ENCODE results near the gene ZNF311. TPM values are rescaled to one million over a fixed set of nuclear protein-coding genes. Genes with fewer than 3 reads are reported as not detected.
A peak's percentile ranks its signal among the peaks of the same experiment; 100 is the strongest.
"Not testable (repeated sequence)": the region's sequence is repeated elsewhere in the genome, so short reads cannot be mapped to it uniquely, and the experiment has no call there.

Gene ZNF311
- total and polyA plus RNA-seq, 8 donors = 0.19 to 1.2 (median 0.47) TPM

DNA sequence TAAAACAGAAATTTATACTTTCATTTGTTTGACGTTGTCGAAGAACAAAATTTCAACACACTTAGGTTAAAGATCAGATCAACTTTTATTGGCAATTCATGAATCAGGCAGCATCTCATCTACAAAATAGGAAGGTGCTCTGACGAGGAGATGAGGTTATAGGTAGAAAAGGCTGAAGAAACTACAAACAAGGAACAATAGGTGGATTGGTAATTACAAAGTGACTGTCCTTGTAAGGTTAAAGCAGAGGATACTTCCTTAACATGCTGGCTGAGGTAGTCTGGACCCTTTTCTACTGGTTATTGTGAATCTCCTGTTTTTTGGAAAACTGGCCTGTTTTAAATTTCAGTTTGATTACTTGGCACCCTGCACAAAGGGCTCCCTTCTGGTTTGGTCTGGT is 48.8 kb downstream of the ZNF311 start:
- ATAC-seq = no peak
- FAIRE-seq = no peak

DNA sequence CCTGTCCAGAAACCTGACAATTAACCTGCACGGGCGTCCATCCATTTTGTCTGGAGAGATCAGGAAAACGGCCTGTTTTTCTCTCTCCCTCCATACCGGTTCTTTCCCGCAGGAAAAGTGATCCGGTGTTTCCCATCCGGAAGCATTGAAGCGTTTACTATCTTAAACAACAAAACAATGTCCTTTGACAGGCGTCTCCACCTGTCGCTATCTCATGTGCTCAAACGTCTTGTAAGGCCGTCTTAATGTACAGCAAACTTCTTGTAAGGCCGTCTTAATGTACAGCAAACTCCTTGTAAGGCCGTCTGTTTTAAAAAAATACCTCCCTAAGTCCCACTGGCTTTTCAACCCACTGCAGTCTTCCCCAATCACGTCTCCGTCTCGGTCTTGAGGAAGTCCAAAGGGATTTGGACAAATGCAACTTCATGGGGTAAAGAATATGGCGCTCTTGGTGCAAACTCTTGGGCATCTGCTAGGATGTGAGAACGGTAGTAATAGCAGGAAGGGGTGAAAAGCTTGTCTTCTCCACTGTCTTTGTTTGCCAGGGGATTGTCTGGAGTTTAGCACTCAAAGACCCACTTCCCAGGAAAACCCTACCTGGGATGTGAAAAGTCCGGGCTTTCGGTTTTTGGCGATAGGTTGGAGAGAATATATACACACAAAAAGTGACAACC is 51.4 kb downstream of the ZNF311 start:
- Histone ChIP-seq H3K36me3 (no peaks in the 10 kb centered on the region), H3K9me3 (no peaks in the 10 kb centered on the region), H3K27me3 (no peaks in the 10 kb centered on the region), H3K4me1 (peaks cover 0 to 4% (median 0%) of the 10 kb centered on the region in 3 donors), H3K27ac (no peak overlapping the region), H3K4me3 (peak overlapping the region in 2 of 4 donors; percentile 31 to 38)
- TF ChIP-seq, protein P1, sequence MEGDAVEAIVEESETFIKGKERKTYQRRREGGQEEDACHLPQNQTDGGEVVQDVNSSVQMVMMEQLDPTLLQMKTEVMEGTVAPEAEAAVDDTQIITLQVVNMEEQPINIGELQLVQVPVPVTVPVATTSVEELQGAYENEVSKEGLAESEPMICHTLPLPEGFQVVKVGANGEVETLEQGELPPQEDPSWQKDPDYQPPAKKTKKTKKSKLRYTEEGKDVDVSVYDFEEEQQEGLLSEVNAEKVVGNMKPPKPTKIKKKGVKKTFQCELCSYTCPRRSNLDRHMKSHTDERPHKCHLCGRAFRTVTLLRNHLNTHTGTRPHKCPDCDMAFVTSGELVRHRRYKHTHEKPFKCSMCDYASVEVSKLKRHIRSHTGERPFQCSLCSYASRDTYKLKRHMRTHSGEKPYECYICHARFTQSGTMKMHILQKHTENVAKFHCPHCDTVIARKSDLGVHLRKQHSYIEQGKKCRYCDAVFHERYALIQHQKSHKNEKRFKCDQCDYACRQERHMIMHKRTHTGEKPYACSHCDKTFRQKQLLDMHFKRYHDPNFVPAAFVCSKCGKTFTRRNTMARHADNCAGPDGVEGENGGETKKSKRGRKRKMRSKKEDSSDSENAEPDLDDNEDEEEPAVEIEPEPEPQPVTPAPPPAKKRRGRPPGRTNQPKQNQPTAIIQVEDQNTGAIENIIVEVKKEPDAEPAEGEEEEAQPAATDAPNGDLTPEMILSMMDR (IDR thresholded peaks at IDR 0.05) = no peak
- intact Hi-C loops (cut with DNase I) = no loop called here
- WGBS, 2 donors = 2 to 3% methylated on average over 22 of the region's 22 CpGs
- ATAC-seq = peak; percentile 34 to 61 (median 51)
- FAIRE-seq = no peak
- no peak for DNase-seq

More for the DNA sequence above, 48.8 kb downstream of the ZNF311 start:
- intact Hi-C loops (cut with DNase I) = no loop called here
- no peak overlapping the region for H3K4me3 ChIP-seq
- H3K27ac ChIP-seq = no peak overlapping the region
- WGBS, 2 donors = 77 to 81% methylated on average over 3 of the region's 3 CpGs
- no peaks in the 10 kb centered on the region for H3K27me3 ChIP-seq
- no peaks in the 10 kb centered on the region for H3K36me3 ChIP-seq
- DNase-seq = no peak
- no peaks in the 10 kb centered on the region for H3K9me3 ChIP-seq
- TF ChIP-seq, protein P1 (IDR thresholded peaks at IDR 0.05) = no peak
- H3K4me1 ChIP-seq = peaks cover 0 to 4% (median 0%) of the 10 kb centered on the region in 3 donors

DNA sequence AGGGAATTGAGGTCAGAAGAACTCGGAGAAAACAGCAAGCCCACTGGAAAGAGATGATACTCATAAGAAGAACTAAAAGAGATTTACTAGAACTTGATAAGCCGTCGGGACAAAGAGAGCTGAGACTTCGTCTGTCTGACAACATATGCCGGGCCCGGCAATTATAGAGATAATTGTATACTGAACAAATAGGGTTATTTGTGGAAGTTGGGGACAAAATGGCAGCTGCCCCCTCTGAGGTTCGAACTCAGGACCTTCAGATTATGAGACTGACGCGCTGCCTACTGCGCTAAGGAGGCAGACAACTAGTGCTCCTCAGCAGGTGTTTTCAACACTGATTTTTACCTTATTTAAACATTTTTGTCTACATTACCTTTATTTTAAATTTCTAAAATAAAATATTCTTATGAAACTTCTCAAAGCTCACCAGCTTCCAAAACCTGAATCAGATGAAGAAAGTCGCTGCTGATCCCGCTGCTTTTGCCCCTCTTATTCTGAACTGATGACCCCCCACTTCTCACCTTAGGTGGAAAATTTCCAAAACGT is 52.0 kb downstream of the ZNF311 start:
- WGBS, 2 donors = 10 to 12% methylated on average over 13 of the region's 13 CpGs
- DNase-seq = peak in 3 of 6 donors; percentile 13 to 69 (median 59)
- H3K4me1 ChIP-seq = peaks cover 0 to 4% (median 0%) of the 10 kb centered on the region in 3 donors
- TF ChIP-seq, protein P1 (IDR thresholded peaks at IDR 0.05) = no peak
- no peak for FAIRE-seq
- no peaks in the 10 kb centered on the region for H3K27me3 ChIP-seq
- no peaks in the 10 kb centered on the region for H3K9me3 ChIP-seq
- no peak overlapping the region for H3K27ac ChIP-seq
- no peaks in the 10 kb centered on the region for H3K36me3 ChIP-seq
- H3K4me3 ChIP-seq = peak overlapping the region in 2 of 4 donors; percentile 31 to 38
- intact Hi-C loops (cut with DNase I) = no loop called here
- peak; percentile 83 to 90 (median 88) for ATAC-seq

DNA sequence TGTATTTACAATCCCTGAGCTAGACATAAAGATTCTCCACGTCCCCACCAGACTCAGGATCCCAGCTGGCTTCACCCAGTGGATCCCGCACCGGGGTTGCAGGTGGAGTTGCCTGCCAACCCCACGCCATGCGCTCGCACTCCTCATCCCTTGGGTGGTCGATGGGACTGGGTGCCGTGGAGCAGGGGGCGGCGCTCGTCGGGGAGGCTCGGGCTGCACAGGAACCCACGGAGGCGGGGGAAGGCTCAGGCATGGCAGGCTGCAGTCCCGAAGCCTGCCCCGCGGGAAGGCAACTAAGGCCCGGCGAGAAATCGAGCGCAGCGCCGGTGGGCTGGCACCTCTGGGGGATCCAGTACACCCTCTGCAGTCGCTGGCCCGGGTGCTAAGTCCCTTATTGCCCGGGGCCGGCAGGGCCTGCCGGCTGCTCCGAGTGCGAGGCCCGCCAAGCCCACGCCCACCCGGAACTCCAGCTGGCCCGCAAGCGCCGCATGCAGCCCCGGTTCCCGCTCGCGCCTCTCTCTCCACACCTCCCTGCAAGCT is 55.4 kb downstream of the ZNF311 start:
- H3K36me3 ChIP-seq; H3K4me3 ChIP-seq; H3K4me1 ChIP-seq; intact Hi-C loops (cut with DNase I); H3K9me3 ChIP-seq; ATAC-seq; H3K27ac ChIP-seq; H3K27me3 ChIP-seq; FAIRE-seq: not testable (repeated sequence)
- DNase-seq = peak in 1 of 6 donors; percentile 70
- 87 to 92% methylated on average over 24 to 41 of the region's 41 CpGs for WGBS, 2 donors

DNA sequence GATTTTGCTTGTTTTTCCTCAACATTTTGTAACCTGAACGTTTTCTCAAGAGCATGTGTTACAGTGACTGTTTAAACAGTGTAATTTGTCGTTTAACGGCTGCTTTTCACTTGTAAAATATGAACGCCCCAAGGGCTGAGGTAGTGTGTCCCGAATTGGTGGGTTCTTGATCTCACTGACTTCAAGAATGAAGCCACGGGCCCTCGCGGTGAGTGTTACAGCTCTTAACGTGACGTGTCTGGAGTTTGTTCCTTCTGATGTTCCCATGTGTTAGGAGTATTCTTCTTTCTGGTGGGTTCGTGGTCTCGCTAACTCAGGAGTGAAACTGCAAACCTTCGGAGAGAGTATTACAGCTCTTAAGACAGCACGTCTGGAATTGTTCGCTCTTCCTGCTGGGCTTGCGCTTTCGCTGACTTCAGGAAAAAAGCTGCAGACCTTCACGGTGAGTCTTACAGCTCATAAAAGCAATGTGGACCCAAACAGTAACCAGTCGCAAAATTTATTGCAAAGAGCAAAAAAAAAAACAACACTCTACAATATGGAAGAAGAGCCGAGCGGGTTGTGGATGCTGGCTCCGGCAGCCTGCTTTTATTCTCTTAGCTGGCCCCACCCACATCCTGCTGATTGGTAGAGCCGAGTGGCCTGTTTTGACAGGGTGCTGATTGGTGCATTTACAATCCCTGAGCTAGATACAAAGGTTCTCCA is 56.2 kb downstream of the ZNF311 start:
- Histone ChIP-seq H3K4me1 (peaks cover 0 to 4% (median 0%) of the 10 kb centered on the region in 3 donors), H3K27ac (no peak overlapping the region), H3K27me3 (no peaks in the 10 kb centered on the region), H3K4me3 (no peak overlapping the region), H3K9me3 (no peaks in the 10 kb centered on the region), H3K36me3 (no peaks in the 10 kb centered on the region)
- intact Hi-C loops (cut with DNase I) = no loop called here
- FAIRE-seq (no peak), ATAC-seq (no peak), DNase-seq (no peak)
- 76 to 78% methylated on average over 23 of the region's 23 CpGs for WGBS, 2 donors
- TF ChIP-seq, protein P1 (IDR thresholded peaks at IDR 0.05) = no peak
